ACC112 (cell line): Measurements from ENCODE around the gene FAM184A.
A peak's percentile ranks its signal among the peaks of the same experiment; 100 is the strongest.

ENCODE experiments used
- H2AFZ ChIP-seq: fragments of 200-600 bp; sonication (generic); one replicate; pipeline ENCODE4 v1.6.0; 2017; ENCODE audit warnings: antibody characterized with exemption, low read length; ENCODE audit not compliant: unreplicated experiment
- H3K27ac ChIP-seq: fragments of 200-600 bp; sonication (generic); 2 replicates; pipeline ENCODE4 v1.5.1; 2014; ENCODE audit warnings: low read depth, mild to moderate bottlenecking, antibody characterized with exemption, low read length, moderate library complexity
- H3K27me3 ChIP-seq: fragments of 200-600 bp; sonication (generic); 2 replicates; pipeline ENCODE4 v1.6.1; 2014; ENCODE audit warnings: mild to moderate bottlenecking, antibody characterized with exemption, low read length, moderate library complexity, mixed read lengths; ENCODE audit not compliant: insufficient read depth
- H3K36me3 ChIP-seq: fragments of 200-600 bp; sonication (generic); 2 replicates; pipeline ENCODE4 v1.6.1; 2016; ENCODE audit warnings: mild to moderate bottlenecking, antibody characterized with exemption, low read length, moderate library complexity, mixed read lengths; ENCODE audit not compliant: insufficient read depth
- H3K4me1 ChIP-seq: fragments of 200-600 bp; sonication (generic); one replicate; pipeline ENCODE4 v1.6.1; 2016; ENCODE audit warnings: low read length, mixed read lengths; ENCODE audit not compliant: insufficient read depth, unreplicated experiment, control insufficient read depth
- H3K4me3 ChIP-seq: fragments of 200-600 bp; sonication (generic); 2 replicates; pipeline ENCODE4 v1.5.1; 2014; ENCODE audit warnings: mild to moderate bottlenecking, low read depth, low read length
- H3K79me2 ChIP-seq: fragments of 200-600 bp; sonication (generic); one replicate; pipeline ENCODE4 v1.6.0; 2016; ENCODE audit warnings: low read length; ENCODE audit not compliant: control insufficient read depth, unreplicated experiment, insufficient read depth

FAM184A gene

DNA sequence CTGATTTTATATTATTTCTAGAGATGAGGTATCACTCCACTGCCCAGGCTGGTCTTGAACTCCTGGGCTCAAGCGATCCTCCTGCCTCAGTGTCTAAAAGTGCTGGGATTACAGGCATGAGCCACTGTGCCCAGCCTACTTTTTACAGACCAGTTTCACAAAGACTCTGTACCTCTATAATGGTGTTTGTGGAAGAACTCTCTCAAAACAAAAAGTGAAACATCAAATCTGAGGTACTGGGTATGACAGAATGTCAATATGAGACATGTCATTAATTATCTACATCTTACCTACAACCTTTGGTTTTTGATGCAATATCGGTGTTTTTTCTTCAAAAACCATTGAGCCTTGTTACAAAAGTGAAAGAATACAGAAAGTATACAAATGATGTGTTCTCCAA is 94.1 kb downstream of the FAM184A start:
- Histone ChIP-seq H3K4me3 (peak overlapping the region; percentile 33; the same call in 1 of the 2 replicates), H3K36me3 (no peaks in the 10 kb centered on the region), H3K4me1 (no peaks in the 10 kb centered on the region), H3K27me3 (no peaks in the 10 kb centered on the region), H2AFZ (peak overlapping the region; percentile 48), H3K79me2 (no peaks in the 10 kb centered on the region), H3K27ac (no peak overlapping the region)

DNA sequence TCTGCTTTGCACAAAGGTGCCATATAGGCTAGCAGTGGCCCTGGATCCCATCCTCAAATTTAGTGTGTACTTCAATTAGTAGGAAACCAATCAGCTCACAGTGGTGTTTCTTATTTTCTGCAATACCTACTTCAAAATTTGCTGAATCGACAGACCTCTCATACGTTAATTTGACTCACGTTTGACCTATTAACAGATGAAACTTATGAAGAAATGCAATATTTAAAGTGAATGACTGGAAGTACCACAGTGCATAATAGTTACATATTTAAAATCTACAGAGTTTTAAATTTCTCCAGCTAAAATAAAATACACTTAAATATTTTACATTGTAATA is 95.9 kb downstream of the FAM184A start:
- H3K4me3 ChIP-seq, result no peak overlapping the region
- no peak overlapping the region for H3K27ac ChIP-seq
- H3K4me1 ChIP-seq, result no peaks in the 10 kb centered on the region
- no peaks in the 10 kb centered on the region for H3K79me2 ChIP-seq
- no peak overlapping the region for H2AFZ ChIP-seq
- H3K27me3 ChIP-seq, result no peaks in the 10 kb centered on the region
- H3K36me3 ChIP-seq, result no peaks in the 10 kb centered on the region

DNA sequence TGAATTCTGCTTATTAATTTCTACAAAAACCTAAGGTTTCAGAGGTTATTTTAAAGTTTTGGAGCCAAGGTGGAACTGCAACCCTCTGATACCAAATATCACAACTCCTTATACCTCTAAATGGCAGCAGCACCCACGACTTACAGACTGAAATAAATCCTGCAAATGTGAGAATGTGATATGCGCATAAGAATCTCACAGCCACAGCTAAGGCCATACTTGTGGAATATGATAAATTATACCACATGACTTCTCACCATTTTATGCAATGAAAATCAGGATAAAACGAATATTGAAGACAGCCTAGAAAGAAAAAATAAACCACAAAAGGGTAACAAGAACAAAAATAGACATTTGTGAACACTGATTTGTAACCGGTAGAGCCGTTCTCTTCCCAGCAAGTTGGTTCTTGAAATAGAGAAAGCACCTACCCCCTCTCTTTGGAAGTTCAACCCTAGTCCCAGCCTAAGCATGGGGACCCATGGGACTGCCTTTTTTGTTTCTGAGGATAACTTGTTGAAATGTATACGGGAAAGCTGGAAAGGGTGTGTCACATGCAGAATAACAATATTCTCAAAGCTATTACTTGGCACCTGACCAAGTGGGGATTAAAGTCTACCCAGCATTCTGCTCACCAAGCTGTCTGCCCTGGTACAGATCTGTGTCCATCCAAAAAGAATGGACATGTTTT is 96.4 kb downstream of the FAM184A start:
- Histone ChIP-seq H3K27me3 (no peaks in the 10 kb centered on the region), H3K36me3 (no peaks in the 10 kb centered on the region), H3K79me2 (no peaks in the 10 kb centered on the region), H3K27ac (no peak overlapping the region), H3K4me1 (no peaks in the 10 kb centered on the region), H3K4me3 (no peak overlapping the region), H2AFZ (no peak overlapping the region)

DNA sequence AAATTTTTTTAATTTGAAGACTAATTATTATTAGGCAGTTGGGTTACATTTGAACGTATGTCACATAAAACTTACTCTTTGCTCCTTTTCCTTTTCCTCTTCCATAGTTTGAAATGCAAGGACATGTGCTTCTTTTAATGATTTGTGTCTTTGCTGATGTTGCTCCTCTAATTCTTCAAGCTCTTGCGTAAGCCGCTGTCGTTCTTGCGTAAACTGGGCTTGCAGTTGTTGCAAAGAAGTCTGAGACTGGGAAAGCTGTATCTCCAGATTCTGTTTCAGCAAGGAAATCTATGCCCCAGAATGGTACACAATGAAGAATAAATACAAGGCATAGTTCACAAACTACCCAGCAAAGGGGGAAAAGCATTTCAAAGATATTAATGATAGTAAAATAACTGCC is 98.4 kb downstream of the FAM184A start:
- Histone ChIP-seq H3K4me1 (no peaks in the 10 kb centered on the region), H2AFZ (no peak overlapping the region), H3K27me3 (no peaks in the 10 kb centered on the region), H3K27ac (no peak overlapping the region), H3K36me3 (no peaks in the 10 kb centered on the region), H3K4me3 (no peak overlapping the region), H3K79me2 (no peaks in the 10 kb centered on the region)

DNA sequence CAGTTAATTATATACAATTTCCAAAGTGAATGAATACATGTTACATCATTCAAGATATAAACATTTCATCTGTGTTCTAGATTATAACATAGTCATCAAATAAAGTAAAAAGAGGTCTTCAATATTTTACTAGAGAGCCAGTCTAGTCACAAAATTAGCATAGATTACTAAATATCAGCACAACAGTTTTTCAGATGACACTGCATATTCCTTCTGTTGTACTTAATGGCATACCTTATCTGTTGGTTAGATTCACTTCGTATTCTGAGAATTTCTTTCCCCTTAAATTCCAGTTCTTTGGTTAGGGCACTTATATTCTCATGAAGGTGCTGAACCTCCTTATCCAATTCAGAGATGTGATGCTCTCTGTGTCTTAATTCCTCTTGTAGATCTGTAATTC is 103.7 kb downstream of the FAM184A start:
- Histone ChIP-seq H3K36me3 (no peaks in the 10 kb centered on the region), H3K79me2 (no peaks in the 10 kb centered on the region), H3K27me3 (no peaks in the 10 kb centered on the region), H2AFZ (no peak overlapping the region), H3K27ac (no peak overlapping the region), H3K4me3 (no peak overlapping the region), H3K4me1 (no peaks in the 10 kb centered on the region)

DNA sequence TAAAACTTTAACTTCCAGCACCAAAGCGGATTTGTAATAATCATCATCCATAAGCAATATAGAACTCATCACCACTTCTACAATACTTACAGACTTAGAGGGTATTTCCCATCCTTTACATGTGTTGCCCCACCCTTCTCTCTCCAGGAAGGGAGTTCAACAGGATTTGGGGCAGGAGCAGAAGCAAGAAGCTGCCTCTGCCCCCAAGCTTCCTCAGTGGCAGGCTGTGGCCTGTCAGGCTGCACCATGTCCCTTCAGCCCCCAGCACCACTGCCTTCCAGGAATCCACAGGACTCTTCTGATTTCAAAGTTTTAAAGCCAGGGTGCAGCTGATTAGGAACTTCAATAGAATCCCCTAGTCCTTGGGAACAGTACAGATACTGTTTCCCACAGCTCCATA is 106.8 kb downstream of the FAM184A start:
- Histone ChIP-seq H3K36me3 (no peaks in the 10 kb centered on the region), H3K27me3 (no peaks in the 10 kb centered on the region)

DNA sequence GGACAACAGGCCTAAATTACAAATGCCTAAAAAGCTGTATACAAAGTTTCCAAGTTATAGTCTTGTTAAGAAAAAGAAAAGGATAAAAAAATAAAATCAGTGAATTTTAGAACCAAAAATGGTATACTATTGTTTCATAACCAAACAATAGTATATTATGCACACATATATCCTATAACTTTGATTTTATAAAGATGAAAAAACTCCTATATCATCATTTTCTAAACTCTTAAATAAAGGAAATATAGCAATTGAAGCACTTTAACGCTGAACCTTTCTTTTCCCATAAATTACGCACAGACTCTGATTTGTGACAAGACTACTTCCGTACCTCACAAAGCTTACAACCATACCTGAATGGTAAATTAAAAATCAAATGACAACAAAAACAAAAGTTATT is 107.6 kb downstream of the FAM184A start:
- H3K27me3 ChIP-seq, result no peaks in the 10 kb centered on the region
- peak overlapping the region; percentile 17 for H2AFZ ChIP-seq
- no peaks in the 10 kb centered on the region for H3K4me1 ChIP-seq
- H3K36me3 ChIP-seq, result no peaks in the 10 kb centered on the region
- no peak overlapping the region for H3K27ac ChIP-seq
- H3K4me3 ChIP-seq, result no peak overlapping the region
- H3K79me2 ChIP-seq, result no peaks in the 10 kb centered on the region

More for the DNA sequence above, 106.8 kb downstream of the FAM184A start:
- H3K79me2 ChIP-seq, result no peaks in the 10 kb centered on the region
- no peak overlapping the region for H3K4me3 ChIP-seq
- H3K4me1 ChIP-seq, result no peaks in the 10 kb centered on the region
- no peak overlapping the region for H3K27ac ChIP-seq
- H2AFZ ChIP-seq, result no peak overlapping the region

DNA sequence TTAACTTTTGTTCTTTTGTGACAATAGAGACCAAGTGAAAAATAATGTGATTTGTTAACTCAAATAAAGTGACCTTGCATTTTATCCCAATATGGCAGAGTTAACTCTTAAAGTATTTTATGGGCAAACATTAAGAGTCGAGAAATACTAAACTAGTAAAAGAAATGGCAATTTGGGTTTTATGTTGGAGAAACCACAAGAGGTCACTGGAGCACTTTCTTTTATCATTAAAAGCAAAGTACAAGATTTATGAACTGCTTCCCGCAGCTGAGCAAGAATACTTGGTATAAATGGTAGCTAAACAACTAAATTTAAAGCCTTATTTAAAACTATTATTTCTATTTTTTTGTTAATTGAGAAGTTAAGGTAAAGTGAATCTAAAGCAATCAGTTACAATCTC is 110.0 kb downstream of the FAM184A start:
- Histone ChIP-seq H3K79me2 (no peaks in the 10 kb centered on the region), H3K27ac (no peak overlapping the region), H3K27me3 (no peaks in the 10 kb centered on the region), H3K4me3 (no peak overlapping the region), H3K4me1 (no peaks in the 10 kb centered on the region), H3K36me3 (no peaks in the 10 kb centered on the region), H2AFZ (no peak overlapping the region)

DNA sequence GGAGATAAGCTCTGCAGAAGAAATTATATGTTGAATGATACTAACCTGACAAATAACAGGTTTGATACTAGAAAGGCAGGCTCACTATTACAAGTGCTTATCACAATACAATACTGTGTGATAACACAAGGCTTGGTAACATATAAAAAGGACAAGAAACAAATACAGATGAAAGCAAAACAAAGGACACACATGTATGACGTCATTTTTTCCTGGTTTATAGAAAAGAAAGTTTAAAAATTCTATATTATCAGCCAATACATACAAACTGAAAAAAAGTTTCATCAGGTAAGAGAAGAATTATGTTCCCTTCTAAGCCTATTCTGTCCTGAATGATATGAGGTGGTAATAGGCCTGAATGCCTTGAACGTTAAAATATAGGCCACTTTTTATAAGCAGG is 111.2 kb downstream of the FAM184A start:
- H3K27me3 ChIP-seq, result no peaks in the 10 kb centered on the region
- no peak overlapping the region for H3K4me3 ChIP-seq
- H2AFZ ChIP-seq, result no peak overlapping the region
- no peaks in the 10 kb centered on the region for H3K4me1 ChIP-seq
- H3K36me3 ChIP-seq, result no peaks in the 10 kb centered on the region
- no peak overlapping the region for H3K27ac ChIP-seq
- H3K79me2 ChIP-seq, result no peaks in the 10 kb centered on the region

DNA sequence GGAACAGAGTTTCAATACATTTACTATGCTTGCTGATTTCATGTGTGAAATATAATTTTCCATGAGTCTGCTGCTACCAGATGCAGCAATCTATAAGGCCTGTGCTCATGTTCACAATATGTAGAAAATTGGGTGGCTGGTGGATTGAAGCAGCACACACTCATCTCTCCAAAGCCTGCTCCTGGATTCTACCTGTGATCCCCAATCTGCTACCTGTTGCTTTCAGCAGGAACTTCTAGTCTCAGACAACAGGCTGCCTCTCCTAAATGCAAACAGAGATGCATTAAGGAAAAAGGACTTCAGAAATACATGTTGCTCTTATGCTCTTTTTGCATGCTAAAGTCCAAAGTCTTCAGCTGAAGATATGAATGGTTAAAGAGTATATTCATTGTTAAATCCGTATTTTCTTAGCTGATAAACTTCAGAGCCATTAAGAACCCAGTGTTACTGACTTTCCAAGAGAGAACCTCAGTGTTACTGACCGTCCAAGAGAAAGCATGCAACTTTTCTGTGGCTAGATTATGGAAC is 112.6 kb downstream of the FAM184A start:
- Histone ChIP-seq H3K4me1 (no peaks in the 10 kb centered on the region), H3K36me3 (no peaks in the 10 kb centered on the region), H3K27me3 (no peaks in the 10 kb centered on the region), H3K4me3 (no peak overlapping the region), H3K27ac (no peak overlapping the region), H3K79me2 (no peaks in the 10 kb centered on the region), H2AFZ (no peak overlapping the region)

DNA sequence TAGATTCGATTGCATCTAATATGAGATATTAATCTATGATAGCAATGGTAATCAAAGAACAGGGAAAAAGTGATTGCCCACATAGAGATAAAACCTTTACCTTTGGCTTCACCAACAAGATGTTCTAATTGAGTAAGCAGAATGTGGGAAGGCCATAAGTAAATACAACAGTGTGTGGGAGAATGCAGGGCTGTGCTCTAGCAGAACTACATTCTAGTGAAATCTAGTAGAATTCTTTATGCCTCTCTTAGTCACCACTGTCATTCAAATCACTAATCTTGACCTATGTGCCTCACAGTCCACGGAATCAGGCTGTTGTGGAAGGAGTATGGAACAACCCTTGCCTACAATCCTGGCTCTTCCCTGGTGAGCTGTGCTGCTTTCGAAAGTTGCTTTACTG is 113.1 kb downstream of the FAM184A start:
- Histone ChIP-seq H3K79me2 (no peaks in the 10 kb centered on the region), H3K4me1 (no peaks in the 10 kb centered on the region), H3K36me3 (no peaks in the 10 kb centered on the region), H3K27me3 (no peaks in the 10 kb centered on the region), H3K4me3 (no peak overlapping the region), H2AFZ (no peak overlapping the region), H3K27ac (no peak overlapping the region)
